ENCODE measurements around the gene NAT14.

Gene NAT14

GRCh38 chr19:55460670-55461258 is 24.2 kb upstream of the NAT14 start:
- Histone ChIP-seq H3K79me2 (ENCODE audit: insufficient read depth, low read length) (peaks cover 33% of the 10 kb centered on the region), H3K27ac (ENCODE audit: low read length) (peak overlapping the region; percentile 96), H3K36me3 (ENCODE audit: insufficient read depth, low read length) (no peaks in the 10 kb centered on the region), H3K9ac (ENCODE audit: low read depth, low read length) (peak overlapping the region; percentile 98), H3K4me1 (ENCODE audit: insufficient read depth, low read length) (peaks cover 34% of the 10 kb centered on the region), H3K4me2 (ENCODE audit: insufficient read depth, low read length) (peak overlapping the region; percentile 92), H2AFZ (ENCODE audit: low read depth, low read length) (peak overlapping the region; percentile 91), H4K20me1 (ENCODE audit: insufficient read depth, low read length) (peaks cover 11% of the 10 kb centered on the region; the same call in 1 of the 2 replicates), H3K4me3 (ENCODE audit: low read depth in 1 of 2, low read length in 2 of 2) (peak overlapping the region; percentile 87 to 97), H3K27me3 (ENCODE audit: insufficient read depth, low read length, poor library complexity) (no peaks in the 10 kb centered on the region), H3K9me3 (ENCODE audit: insufficient read depth, low read length, severe bottlenecking) (no peaks in the 10 kb centered on the region)
- TF ChIP-seq EZH2 (IDR thresholded peaks at IDR 0.05; ENCODE audit: borderline replicate concordance, low read depth, low read length, severe bottlenecking) = no peak
- DNase-seq = peak; percentile 74
- ATAC-seq (ENCODE audit: insufficient read depth, low read depth) = peak; percentile 23; the same call in 2 of the 3 replicates

- H3K9ac ChIP-seq (ENCODE audit: low read depth, low read length) = peak within 1 kb of the TSS; percentile 98
- no peak for TF ChIP-seq EZH2 (IDR thresholded peaks at IDR 0.05; ENCODE audit: borderline replicate concordance, low read depth, low read length, severe bottlenecking)
- TF ChIP-seq CTCF (IDR thresholded peaks at IDR 0.05; ENCODE audit: borderline replicate concordance, extremely low read depth, low read length, poor library complexity, severe bottlenecking) = no peak
- H2AFZ ChIP-seq (ENCODE audit: low read depth, low read length) = peak within 1 kb of the TSS; percentile 91
- H3K79me2 ChIP-seq (ENCODE audit: insufficient read depth, low read length) = peaks cover 33% of the 10 kb centered on the region
- no peaks in the 10 kb centered on the region for H3K9me3 ChIP-seq (ENCODE audit: insufficient read depth, low read length, severe bottlenecking)
- H3K4me3 ChIP-seq (ENCODE audit: low read depth in 1 of 2, low read length in 2 of 2) = peak within 1 kb of the TSS; percentile 87 to 97
- H3K27ac ChIP-seq (ENCODE audit: low read length) = peak within 1 kb of the TSS; percentile 96
- no peaks in the 10 kb centered on the region for H3K27me3 ChIP-seq (ENCODE audit: insufficient read depth, low read length, poor library complexity)
- peaks cover 11% of the 10 kb centered on the region; the same call in 1 of the 2 replicates for H4K20me1 ChIP-seq (ENCODE audit: insufficient read depth, low read length)
- no peaks in the 10 kb centered on the region for H3K36me3 ChIP-seq (ENCODE audit: insufficient read depth, low read length)
- peak within 1 kb of the TSS; percentile 92 for H3K4me2 ChIP-seq (ENCODE audit: insufficient read depth, low read length)
- ATAC-seq (ENCODE audit: insufficient read depth, low read depth) (peak; percentile 96), DNase-seq (peak; percentile 100)
- H3K4me1 ChIP-seq (ENCODE audit: insufficient read depth, low read length) = peaks cover 34% of the 10 kb centered on the region
Observed at GRCh38 chr19:55461259-55461973, 23.6 kb upstream of the NAT14 start, which contains the start of gene ISOC2. TSS of gene ISOC2 (minus strand) at chr19:55461642. CDS start at chr19:55456486, 5,156 bp downstream.

GRCh38 chr19:55461974-55462626 is 22.9 kb upstream of the NAT14 start:
- peak overlapping the region; percentile 71 for H3K27ac ChIP-seq (ENCODE audit: low read length)
- H3K4me3 ChIP-seq (ENCODE audit: low read depth in 1 of 2, low read length in 2 of 2) = peak overlapping the region; percentile 10 to 65; a peak in 3 of 4 replicates
- H3K27me3 ChIP-seq (ENCODE audit: insufficient read depth, low read length, poor library complexity) = no peaks in the 10 kb centered on the region
- H3K4me2 ChIP-seq (ENCODE audit: insufficient read depth, low read length) = peak overlapping the region; percentile 80
- no peaks in the 10 kb centered on the region for H3K9me3 ChIP-seq (ENCODE audit: insufficient read depth, low read length, severe bottlenecking)
- peak overlapping the region; percentile 66 for H2AFZ ChIP-seq (ENCODE audit: low read depth, low read length)
- H3K4me1 ChIP-seq (ENCODE audit: insufficient read depth, low read length) = peaks cover 34% of the 10 kb centered on the region
- peak overlapping the region; percentile 55 for H3K9ac ChIP-seq (ENCODE audit: low read depth, low read length)
- H4K20me1 ChIP-seq (ENCODE audit: insufficient read depth, low read length) = 0 out of 2 replicates have a peak, but pooled peaks cover 7% of the 10 kb centered on the region
- H3K36me3 ChIP-seq (ENCODE audit: insufficient read depth, low read length) = no peaks in the 10 kb centered on the region
- ATAC-seq (ENCODE audit: insufficient read depth, low read depth) (no peak), DNase-seq (no peak)
- TF ChIP-seq EZH2 (IDR thresholded peaks at IDR 0.05; ENCODE audit: borderline replicate concordance, low read depth, low read length, severe bottlenecking) (no peak), CTCF (IDR thresholded peaks at IDR 0.05; ENCODE audit: borderline replicate concordance, extremely low read depth, low read length, poor library complexity, severe bottlenecking) (no peak)
- H3K79me2 ChIP-seq (ENCODE audit: insufficient read depth, low read length) = peaks cover 28% of the 10 kb centered on the region
